Stimulated activated naive CD8-positive, alpha-beta T cell treated with anti-CD3 and anti-CD28 coated beads, Interleukin-15, Interleukin-2, amounts not matched to agents 100 U/mL and 50 U/mL, for 24 hours (primary cell): ENCODE data around the gene SRA1.
A peak's percentile ranks its signal among the peaks of the same experiment; 100 is the strongest.

ENCODE experiments used
- ATAC-seq: fragments of 150-1000 bp; cut with Tn5 transposase; one replicate; pipeline ENCODE4 v1.10.0; 2021
- DNase-seq: peaks from one replicate; pipeline ENCODE4 v3.0.0; 2021

Gene SRA1

DNA sequence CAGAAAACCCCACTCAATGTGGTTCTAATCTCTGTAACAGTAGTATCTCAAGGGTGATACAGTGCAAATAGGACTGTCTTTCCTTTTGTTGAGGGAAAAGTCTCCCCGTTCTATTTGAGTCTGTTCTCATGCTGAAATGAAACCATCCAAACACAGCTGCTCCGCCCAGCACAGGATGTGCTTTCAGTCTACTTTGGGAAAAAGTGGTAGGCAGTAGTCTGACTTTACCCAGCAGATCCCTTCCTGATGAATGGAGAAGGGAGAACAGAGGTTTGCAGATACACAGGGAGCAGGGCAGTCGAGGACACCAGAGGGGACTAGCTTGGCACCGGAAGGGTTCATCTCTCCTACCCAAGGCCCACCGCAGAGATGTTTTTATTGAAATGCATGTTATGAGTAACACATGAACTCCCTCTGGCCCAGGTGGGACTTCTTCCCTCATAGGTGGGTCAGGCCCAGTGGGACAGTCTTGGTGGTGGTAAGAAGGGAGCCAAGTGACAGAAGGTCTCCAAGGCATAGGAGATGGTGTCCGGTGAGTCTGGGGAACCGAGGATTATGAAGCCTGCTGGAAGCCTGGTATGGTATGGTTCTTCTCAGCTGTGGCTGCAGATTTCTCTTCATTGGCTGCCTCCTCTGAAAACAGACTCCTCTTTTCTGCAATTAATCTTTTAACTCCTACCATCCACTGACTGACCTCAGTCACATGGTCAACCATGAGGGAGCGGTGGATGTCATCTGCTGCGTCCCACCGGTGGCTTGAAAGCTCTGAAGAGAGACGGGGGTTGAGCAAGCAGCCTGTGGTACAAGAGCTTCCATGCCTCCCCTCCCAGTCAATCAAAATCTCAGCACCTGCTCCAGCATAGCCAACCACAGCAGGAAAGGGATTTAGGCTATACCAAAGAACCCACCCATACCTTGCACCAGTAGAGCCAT, 6.9 kb downstream of the SRA1 start:
- DNase-seq (no peak), ATAC-seq (no peak)

DNA sequence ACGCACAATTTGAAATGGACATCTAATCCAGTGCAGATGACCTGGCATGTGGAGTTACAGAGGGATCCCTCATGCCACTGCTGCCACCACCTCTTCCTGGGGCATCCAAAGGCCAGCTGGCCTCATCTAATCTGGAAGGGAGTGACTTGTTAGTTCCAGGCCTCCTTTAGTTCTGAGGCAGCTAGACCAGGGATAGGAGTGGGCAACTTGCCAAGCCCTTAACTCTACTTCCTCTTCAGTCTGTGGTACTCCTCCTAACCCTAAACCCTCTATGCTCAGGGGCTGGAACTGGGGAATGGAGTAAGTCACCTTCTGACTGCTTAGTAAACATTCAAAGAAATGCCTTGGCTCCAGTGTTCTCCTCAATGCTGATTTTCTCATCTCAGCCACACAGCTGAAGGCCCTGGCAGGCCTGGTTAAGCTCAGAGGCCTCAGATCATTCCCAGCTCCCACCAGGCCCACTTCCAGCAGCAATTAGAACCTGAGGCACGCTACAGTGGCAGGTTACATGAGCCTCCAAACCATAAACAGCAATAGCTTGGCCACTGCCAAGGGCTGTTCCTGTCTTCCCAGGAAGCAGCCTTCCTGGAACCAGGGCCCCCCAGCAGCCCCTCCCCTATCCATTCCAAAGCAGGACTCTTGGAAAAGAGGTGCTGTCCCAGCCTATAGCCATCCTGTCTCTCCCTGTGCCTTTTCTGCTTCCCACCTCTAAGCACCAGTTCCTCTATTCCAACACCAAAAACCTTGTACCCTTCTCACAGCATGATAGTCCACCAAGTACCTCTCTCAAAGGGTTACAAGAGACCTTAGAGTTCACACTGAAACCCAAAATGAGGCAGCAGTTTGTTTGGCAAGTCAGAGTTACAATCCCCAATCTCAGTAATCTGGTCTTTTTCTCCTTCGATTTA, 7.8 kb downstream of the SRA1 start:
- ATAC-seq (no peak), DNase-seq (no peak)

- DNase-seq (no peak), ATAC-seq (no peak)
Measured at GRCh38 chr5:140548791-140549190, 8.5 kb downstream of the SRA1 start.

- DNase-seq: no peak
- ATAC-seq: peak; percentile 2
Measured at GRCh38 chr5:140548300-140548688, 9.0 kb downstream of the SRA1 start.

GRCh38 chr5:140547508-140548299, 9.6 kb downstream of the SRA1 start, which contains the start of gene EIF4EBP3:
Gene EIF4EBP3 (plus strand): TSS chr5:140547662. CDS start chr5:140547738, 76 bp downstream.
- DNase-seq (peak; percentile 90), ATAC-seq (peak; percentile 96)

DNA sequence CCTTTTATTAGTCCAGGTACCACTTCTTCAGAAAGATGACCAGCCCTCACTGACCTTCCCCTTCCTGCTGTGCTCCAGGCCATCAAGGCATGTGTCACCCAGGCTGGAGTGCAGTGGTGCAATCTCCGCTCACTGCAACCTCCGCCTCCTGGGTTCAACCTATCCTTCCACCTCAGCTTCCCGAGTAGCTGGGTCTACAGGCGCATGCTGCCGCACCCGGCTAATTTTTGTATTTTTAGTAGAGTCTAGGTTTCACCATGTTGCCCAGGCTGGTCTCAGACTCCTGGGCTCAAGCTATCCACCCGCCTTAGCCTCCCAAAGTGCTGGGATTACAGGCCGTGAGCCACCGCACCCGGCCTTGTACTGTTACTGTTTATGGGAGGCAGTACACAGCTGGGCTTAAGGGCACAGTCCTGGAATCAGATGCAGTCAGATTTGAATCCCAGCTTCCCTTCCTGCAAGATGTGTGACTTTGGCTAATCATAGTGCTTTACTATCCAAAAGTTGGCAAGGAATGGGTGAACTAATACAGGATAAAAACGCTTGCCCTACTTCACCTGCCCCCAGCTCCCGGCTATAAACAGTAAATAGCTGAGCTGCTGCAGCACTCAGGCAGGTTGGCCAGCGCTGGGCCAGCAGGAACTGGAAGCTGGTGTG, 10.3 kb downstream of the SRA1 start:
- DNase-seq (no peak), ATAC-seq (no peak)

- ATAC-seq: no peak
- DNase-seq: no peak
Measured at GRCh38 chr5:140545606-140546005, 11.7 kb downstream of the SRA1 start.

GRCh38 chr5:140544986-140545385, 12.3 kb downstream of the SRA1 start:
- ATAC-seq (no peak), DNase-seq (no peak)

DNA sequence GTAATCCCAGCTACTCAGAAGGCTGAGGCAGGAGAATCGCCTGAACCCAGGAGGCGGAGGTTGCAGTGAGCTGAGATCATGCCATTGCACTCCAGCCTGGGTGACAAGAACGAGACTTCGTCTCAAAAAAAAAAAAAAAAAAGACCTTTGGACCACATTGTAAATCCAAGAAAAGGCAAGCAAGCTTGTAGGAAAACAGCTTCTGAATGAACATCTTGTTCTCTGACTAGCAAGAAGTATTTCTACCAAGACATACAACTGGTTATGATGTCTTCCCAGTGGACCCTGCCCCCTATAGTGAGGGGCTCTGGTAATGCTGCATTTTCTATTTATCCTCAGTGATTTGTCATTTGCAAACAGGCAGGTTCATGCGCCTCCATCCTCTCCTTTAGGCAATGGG, 14.3 kb downstream of the SRA1 start:
- ATAC-seq: no peak
- no peak for DNase-seq

DNA sequence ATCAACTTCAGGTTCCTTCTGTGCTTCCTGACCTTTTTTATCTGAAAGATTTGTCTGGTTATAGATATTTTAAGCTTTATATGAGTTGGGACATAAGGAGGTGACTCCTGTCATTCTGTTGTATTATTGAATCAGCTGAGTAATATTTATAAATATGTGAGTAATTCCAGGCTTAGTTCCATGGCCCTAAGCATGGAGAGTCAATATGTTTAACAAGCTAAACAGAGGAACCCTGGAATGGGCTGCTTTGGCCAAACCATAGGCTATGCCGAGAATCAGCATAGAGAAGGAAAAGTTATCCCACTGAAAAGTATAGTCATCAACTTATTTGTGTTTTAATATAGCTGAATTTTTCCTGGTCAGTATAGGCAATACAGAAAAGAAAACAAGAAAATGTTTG, 17.0 kb downstream of the SRA1 start:
- DNase-seq (no peak), ATAC-seq (no peak)

DNA sequence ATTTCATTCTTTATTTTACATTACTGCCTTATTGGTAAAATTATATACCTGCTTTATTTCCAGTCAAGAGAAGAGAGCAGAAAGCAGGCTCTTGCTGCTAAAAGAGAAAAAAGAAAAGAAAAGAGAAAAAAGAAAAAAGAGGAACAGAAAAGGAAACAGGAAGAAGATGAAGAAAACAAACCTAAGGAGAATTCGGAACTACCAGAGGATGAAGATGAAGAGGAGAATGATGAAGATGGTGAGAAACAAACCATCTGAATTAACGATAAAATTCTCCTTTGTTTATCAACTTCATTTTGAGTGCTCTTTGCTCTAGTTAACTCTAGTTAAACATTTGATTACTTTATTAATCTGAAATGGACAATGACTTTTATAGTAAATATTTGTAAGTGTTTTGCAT, 33.3 kb downstream of the SRA1 start:
- DNase-seq (no peak), ATAC-seq (no peak)

GRCh38 chr5:140513124-140513523, 44.1 kb downstream of the SRA1 start:
- ATAC-seq: no peak
- no peak for DNase-seq

DNA sequence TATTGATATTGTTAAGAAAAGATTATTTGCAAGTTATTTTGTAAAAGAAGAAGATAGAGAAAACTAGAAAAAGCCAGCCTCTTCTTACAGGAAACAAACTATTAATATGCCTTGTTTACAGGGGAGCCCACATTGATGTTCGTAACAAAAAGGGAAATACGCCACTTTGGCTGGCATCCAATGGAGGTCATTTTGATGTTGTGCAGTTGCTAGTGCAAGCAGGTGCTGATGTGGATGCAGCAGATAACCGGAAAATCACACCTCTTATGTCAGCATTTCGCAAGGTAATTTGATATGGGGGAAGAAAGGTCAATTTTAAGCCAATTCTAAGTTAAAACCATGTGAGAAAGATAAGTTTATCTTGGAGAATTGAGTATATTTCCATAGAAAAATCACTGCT, 47.4 kb downstream of the SRA1 start:
- no peak for ATAC-seq
- no peak for DNase-seq

DNA sequence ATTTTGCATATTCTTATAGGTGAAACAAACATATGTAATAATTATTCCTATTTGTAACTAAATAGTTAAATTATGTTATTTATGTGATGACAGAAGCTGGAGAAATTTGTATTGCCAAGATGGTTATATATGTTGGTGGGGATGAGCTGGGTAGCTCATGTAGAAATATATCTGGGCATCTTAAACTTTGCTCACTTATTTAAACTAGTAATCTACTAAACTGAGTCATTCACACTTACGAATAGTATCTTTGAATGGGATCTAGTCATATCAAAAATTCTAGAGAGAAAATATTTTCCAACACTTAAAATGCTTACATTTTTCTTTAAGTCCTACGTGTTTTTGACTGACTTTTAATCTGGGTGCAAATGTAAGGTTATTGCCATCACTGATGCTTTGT, 54.4 kb downstream of the SRA1 start:
- DNase-seq (no peak), ATAC-seq (no peak)
